ENCODE measurements around the gene PLA1A.

PLA1A gene

GRCh38 chr3:119647843-119648575, 50.3 kb downstream of the PLA1A start:
- TF ChIP-seq REST (IDR thresholded peaks at IDR 0.05; ENCODE audit: insufficient read depth in 1 of 2, low read depth in 2 of 2, low read length in 2 of 2), result no peak
- TF ChIP-seq FOXP2 (optimal IDR thresholded peaks at IDR 0.05; ENCODE audit: borderline replicate concordance, extremely low read depth, extremely low read length, insufficient read depth), result no peak
- TF ChIP-seq SIN3A (IDR thresholded peaks at IDR 0.05; ENCODE audit: borderline replicate concordance, insufficient read depth, low read length), result no peak
- no peak for TF ChIP-seq POLR2AphosphoS5 (IDR thresholded peaks at IDR 0.05; ENCODE audit: low read depth, low read length)
- TF ChIP-seq TAF1 (IDR thresholded peaks at IDR 0.05; ENCODE audit: borderline replicate concordance, insufficient read depth, low read length), result no peak

GRCh38 chr3:119649761-119650160, 52.1 kb downstream of the PLA1A start:
- TF ChIP-seq POLR2AphosphoS5 (IDR thresholded peaks at IDR 0.05; ENCODE audit: low read depth, low read length) (no peak), TAF1 (IDR thresholded peaks at IDR 0.05; ENCODE audit: borderline replicate concordance, insufficient read depth, low read length) (no peak), FOXP2 (optimal IDR thresholded peaks at IDR 0.05; ENCODE audit: borderline replicate concordance, extremely low read depth, extremely low read length, insufficient read depth) (no peak)

GRCh38 chr3:119652306-119653033, 54.8 kb downstream of the PLA1A start:
- TF ChIP-seq SIN3A (IDR thresholded peaks at IDR 0.05; ENCODE audit: borderline replicate concordance, insufficient read depth, low read length) (no peak), TAF1 (IDR thresholded peaks at IDR 0.05; ENCODE audit: borderline replicate concordance, insufficient read depth, low read length) (no peak), FOXP2 (optimal IDR thresholded peaks at IDR 0.05; ENCODE audit: borderline replicate concordance, extremely low read depth, extremely low read length, insufficient read depth) (no peak), REST (IDR thresholded peaks at IDR 0.05; ENCODE audit: insufficient read depth in 1 of 2, low read depth in 2 of 2, low read length in 2 of 2) (no peak), POLR2AphosphoS5 (IDR thresholded peaks at IDR 0.05; ENCODE audit: low read depth, low read length) (no peak)

- TF ChIP-seq TAF1 (IDR thresholded peaks at IDR 0.05; ENCODE audit: borderline replicate concordance, insufficient read depth, low read length), result no peak
- TF ChIP-seq FOXP2 (optimal IDR thresholded peaks at IDR 0.05; ENCODE audit: borderline replicate concordance, extremely low read depth, extremely low read length, insufficient read depth), result no peak
- TF ChIP-seq REST (IDR thresholded peaks at IDR 0.05; ENCODE audit: insufficient read depth in 1 of 2, low read depth in 2 of 2, low read length in 2 of 2), result no peak
Measured at GRCh38 chr3:119653876-119654275, 56.2 kb downstream of the PLA1A start.

- no peak for TF ChIP-seq SIN3A (IDR thresholded peaks at IDR 0.05; ENCODE audit: borderline replicate concordance, insufficient read depth, low read length)
- no peak for TF ChIP-seq REST (IDR thresholded peaks at IDR 0.05; ENCODE audit: insufficient read depth in 1 of 2, low read depth in 2 of 2, low read length in 2 of 2)
- TF ChIP-seq POLR2AphosphoS5 (IDR thresholded peaks at IDR 0.05; ENCODE audit: low read depth, low read length), result no peak
- no peak for TF ChIP-seq FOXP2 (optimal IDR thresholded peaks at IDR 0.05; ENCODE audit: borderline replicate concordance, extremely low read depth, extremely low read length, insufficient read depth)
- no peak for TF ChIP-seq TAF1 (IDR thresholded peaks at IDR 0.05; ENCODE audit: borderline replicate concordance, insufficient read depth, low read length)
Measured at GRCh38 chr3:119657887-119658702, 60.4 kb downstream of the PLA1A start.
